VCaP (cell line): Measurements from ENCODE around the gene N4BP2.
"Not testable (repeated sequence)": the region's sequence is repeated elsewhere in the genome, so short reads cannot be mapped to it uniquely, and the experiment has no call there.

Source experiments
- H3K27ac ChIP-seq: fragments of 450-650 bp; 2 replicates; pipeline ENCODE4 v1.5.1; 2017
- TF ChIP-seq, protein P1 (sequence below): fragments of 450-650 bp; conservative IDR thresholded peaks from 2 replicates; pipeline ENCODE4 v1.5.1; 2017; ENCODE audit warnings: mild to moderate bottlenecking, moderate library complexity

Gene N4BP2

DNA sequence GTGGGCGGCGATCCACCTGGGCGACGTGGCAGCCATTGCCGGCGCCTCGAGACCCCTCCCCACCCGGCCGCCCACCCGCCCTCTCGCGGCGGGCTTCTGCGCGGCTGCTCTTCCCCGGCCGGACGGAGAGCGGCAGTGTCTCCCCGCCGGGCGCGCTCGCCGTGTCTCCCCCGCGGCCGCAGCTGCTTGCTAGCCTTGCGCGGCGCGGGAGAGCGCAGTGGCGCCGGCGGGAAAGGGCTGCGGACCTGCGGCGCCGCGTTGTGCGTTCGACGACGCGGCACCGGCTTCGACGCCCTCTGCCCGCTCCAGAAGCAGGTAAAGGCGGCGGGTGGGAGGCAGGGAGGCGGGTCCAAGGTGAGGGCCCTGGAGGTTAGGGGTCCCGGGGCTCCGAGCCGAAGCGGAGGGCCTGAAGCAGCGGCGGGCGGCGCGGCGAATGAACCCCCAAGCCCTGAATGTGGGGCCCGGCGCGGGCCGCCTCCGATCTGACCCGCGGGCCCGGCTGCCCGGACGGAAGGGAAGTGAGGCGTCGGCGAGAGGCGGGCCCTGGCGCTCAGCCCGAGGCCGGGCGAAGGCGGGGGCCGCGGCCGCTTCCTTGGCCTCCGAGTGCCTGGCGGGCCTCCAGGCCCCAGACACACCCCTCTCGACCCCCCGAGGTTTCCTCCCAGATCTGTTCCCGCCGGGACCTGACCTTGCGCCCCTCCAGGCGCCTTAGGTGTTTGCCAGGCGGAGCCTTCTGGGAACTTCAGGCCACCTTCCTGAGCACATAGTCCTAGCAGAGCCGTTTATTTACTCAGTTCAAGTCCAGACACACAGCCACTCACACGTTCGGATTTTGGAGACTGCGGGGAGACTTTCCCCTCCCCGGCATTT lies at the start of gene N4BP2:
Gene N4BP2, plus strand, starts transcription at position 135 of the 870 bp plus-strand sequence. CDS start 40,491 bp downstream, outside the sequence.
- TF ChIP-seq, protein P1, sequence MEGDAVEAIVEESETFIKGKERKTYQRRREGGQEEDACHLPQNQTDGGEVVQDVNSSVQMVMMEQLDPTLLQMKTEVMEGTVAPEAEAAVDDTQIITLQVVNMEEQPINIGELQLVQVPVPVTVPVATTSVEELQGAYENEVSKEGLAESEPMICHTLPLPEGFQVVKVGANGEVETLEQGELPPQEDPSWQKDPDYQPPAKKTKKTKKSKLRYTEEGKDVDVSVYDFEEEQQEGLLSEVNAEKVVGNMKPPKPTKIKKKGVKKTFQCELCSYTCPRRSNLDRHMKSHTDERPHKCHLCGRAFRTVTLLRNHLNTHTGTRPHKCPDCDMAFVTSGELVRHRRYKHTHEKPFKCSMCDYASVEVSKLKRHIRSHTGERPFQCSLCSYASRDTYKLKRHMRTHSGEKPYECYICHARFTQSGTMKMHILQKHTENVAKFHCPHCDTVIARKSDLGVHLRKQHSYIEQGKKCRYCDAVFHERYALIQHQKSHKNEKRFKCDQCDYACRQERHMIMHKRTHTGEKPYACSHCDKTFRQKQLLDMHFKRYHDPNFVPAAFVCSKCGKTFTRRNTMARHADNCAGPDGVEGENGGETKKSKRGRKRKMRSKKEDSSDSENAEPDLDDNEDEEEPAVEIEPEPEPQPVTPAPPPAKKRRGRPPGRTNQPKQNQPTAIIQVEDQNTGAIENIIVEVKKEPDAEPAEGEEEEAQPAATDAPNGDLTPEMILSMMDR: peak; percentile 95
- H3K27ac ChIP-seq: peak within 1 kb of the TSS; percentile 100

DNA sequence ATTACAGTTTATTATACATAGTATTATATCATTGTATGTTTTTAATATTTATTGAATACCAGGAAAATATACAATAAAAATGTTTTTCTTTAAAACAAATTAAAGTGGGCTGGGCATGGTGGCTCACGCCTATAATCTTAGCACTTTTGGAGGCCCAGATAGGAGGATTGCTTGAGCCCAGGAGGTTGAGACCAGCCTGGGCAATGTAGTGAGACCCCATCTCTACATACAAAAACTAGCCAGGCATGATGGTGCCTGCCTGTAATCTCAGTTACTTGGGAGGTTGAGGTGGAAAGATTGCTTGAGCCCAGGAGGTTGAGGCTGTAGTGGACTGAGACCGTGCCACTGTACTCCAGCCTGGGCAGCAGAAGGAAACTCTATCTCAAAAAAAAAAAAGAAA lies 40.6 kb upstream of the N4BP2 start:
- H3K27ac ChIP-seq: no peak overlapping the region
- TF ChIP-seq, protein P1: no peak

DNA sequence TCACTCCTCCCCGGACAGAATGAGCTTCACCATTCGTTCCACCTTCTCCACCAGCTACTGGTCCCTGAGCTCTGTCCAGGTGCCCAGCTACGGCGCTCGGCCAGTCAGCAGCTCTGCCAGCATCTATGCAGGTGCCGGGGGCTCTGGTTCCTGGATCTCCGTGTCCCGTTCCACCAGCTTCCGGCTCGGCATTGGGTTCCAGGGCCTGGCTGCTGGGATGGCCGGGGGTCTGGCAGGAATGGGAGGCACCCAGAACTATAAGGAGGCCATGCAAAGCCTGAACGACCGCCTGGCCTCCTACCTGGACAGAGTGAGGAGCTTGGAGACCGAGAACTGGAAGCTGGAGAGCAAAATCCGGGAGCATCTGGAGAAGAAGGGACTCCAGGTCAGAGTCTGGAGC lies 36.4 kb upstream of the N4BP2 start:
- TF ChIP-seq, protein P1: no peak
- H3K27ac ChIP-seq: no peak overlapping the region

DNA sequence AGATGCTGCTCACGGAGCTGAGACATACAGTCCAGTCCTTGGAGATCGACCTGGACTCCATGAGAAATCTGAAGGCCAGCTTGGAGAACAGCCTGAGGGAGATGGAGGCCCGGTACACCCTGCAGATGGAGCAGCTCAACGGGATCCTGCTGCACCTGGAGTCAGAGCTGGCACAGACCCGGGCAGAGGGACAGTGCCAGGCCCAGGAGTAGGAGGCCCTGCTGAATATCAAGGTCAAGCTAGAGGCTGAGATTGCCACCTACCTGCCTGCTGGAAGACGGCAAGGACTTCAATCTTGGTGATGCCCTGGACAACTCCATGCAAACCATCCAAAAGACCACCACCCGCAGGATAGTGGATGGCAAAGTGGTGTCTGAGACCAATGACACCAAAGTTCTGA lies 35.5 kb upstream of the N4BP2 start:
- not testable (repeated sequence) for H3K27ac ChIP-seq

DNA sequence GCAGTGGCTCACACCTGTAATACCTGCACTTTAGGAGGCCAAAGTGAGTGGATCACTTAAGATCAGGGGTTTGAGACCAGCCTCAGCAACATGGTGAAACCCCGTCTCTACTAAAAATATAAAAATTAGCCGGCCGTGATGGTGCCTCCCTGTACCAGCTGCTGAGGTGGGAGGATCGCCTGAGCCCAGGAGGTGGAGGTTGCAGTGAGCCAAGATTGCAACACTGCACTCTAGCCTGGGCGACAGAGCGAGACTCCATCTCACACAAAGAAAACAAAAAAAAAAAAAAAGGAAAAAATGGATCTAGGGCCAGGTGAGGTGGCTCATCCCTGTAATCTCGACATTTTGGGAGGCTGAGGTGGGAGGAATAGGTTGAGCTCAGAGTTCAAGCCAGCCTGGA lies 32.6 kb upstream of the N4BP2 start:
- not testable (repeated sequence) for H3K27ac ChIP-seq

DNA sequence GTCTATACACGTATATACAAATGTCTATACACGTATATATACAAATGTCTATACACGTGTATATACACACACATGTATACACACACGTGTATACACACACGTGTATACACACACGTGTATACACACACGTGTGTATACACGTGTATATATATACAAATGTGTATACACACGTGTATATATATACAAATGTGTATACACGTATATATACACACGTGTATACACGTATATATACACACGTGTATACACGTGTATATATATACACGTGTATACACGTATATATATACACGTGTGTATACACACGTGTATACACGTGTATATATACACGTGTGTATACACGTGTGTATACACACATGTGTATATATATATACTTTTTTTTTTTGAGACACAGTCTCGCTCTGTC lies 23.9 kb upstream of the N4BP2 start:
- TF ChIP-seq, protein P1: no peak

DNA sequence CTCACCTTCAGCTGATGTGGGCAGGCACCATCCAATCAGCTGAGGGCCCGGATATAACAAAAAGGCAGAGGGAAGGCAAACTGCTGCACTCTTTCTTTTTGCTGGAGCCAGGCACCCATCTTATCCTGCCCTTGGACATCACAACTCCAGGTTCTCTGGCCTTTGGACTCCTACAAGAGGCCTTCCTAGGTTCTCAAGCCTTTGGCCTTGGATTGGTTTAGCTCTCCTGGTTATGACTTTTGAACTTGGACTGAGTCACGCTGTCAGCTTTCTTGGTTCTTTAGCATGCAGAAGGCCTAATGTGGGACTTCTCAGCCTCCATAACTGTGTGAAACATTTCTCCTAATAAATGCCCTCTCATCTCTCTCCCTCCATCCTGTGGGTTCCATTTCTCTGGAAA lies 23.0 kb upstream of the N4BP2 start:
- TF ChIP-seq, protein P1: no peak
- H3K27ac ChIP-seq: no peak overlapping the region

More for the DNA sequence above, 23.9 kb upstream of the N4BP2 start:
- H3K27ac ChIP-seq: no peak overlapping the region

DNA sequence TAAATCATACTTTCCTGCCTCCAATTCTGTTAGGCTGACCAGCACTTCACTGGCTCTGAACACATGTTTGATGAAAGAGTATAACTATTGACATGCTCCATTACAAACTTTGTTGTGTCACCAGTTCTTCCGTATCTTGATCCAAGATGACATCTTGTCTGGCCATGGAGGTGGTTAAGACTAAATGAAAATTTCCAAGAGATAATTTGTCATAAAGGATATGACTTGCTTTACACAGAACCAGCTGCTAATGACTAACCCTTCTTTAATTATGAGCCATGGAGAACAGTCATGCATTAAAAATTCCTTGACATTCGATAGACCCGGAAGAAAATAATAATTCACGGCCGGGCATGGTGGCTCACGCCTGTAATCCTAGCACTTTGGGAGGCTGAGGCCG lies 17.7 kb upstream of the N4BP2 start:
- H3K27ac ChIP-seq: no peak overlapping the region
- TF ChIP-seq, protein P1: no peak
